H1 (cell line): Measurements from ENCODE around the gene CBLN1. TPM values are rescaled to one million over a fixed set of nuclear protein-coding genes. Genes with fewer than 3 reads are reported as not detected.

Source experiments
- CTCF ChIA-PET: fragments of 300-600 bp; sonication (Branson Sonifier 250); formaldehyde crosslinking; loops from one replicate; lab custom pipeline; 2021; ENCODE audit not compliant: partially characterized antibody; lab: Charles Lee
- POLR2A ChIA-PET: fragments of 300-600 bp; sonication (Branson Sonifier 250); formaldehyde crosslinking; loops from one replicate; lab custom pipeline; 2021; ENCODE audit warnings: inconsistent platforms; ENCODE audit not compliant: partially characterized antibody; lab: Charles Lee
- DNase-seq, 2 experiments: peaks; one replicate each; pipeline versions ENCODE4 v3.0.0 to v3.0.0-alpha.2; 2010 to 2022; ENCODE audit warnings: low spot score in 2 of 2, low read depth in 1 of 2, mixed read lengths in 1 of 2
- FAIRE-seq: peaks from 2 replicates; lab custom pipeline; 2011; peaks lifted over from hg19 to GRCh38; lab: Jason Lieb, UNC
- H2AFZ ChIP-seq: 2 replicates; pipeline ENCODE4 v1.8.1; 2012; ENCODE audit warnings: low read length, inconsistent platforms
- H2AK5ac ChIP-seq: 2 replicates; pipeline ENCODE4 v1.6.1; 2013; ENCODE audit warnings: low read depth, low read length
- H2BK120ac ChIP-seq: replicated peaks from 2 replicates; pipeline ENCODE3; 2013; ENCODE audit warnings: low read depth, low read length, inconsistent platforms
- H2BK12ac ChIP-seq: 2 replicates; pipeline ENCODE4 v1.6.1; 2013; ENCODE audit warnings: low read depth, low read length
- H2BK15ac ChIP-seq: 2 replicates; pipeline ENCODE4 v1.6.1; 2013; ENCODE audit warnings: low read length
- H2BK20ac ChIP-seq: 2 replicates; pipeline ENCODE4 v1.6.1; 2013; ENCODE audit warnings: low read length
- H2BK5ac ChIP-seq: 2 replicates; pipeline ENCODE4 v1.6.1; 2013; ENCODE audit warnings: low read depth, low read length
- H3K14ac ChIP-seq: 2 replicates; pipeline ENCODE4 v1.6.1; 2013; ENCODE audit warnings: inconsistent platforms; ENCODE audit not compliant: insufficient read length
- H3K18ac ChIP-seq: 2 replicates; pipeline ENCODE4 v1.6.1; 2013; ENCODE audit warnings: low read length; ENCODE audit errors: extremely low read depth
- H3K23ac ChIP-seq: 2 replicates; pipeline ENCODE4 v1.6.1; 2013; ENCODE audit warnings: inconsistent platforms; ENCODE audit not compliant: insufficient read length
- H3K23me2 ChIP-seq: 2 replicates; pipeline ENCODE4 v1.6.1; 2013; ENCODE audit warnings: low read depth, low read length
- H3K27ac ChIP-seq: 2 replicates; pipeline ENCODE4 v1.6.1; 2011; ENCODE audit warnings: low read depth, low read length, inconsistent platforms
- H3K27me3 ChIP-seq, 4 experiments: replicated peaks in 1 of 4; 1 replicate in 1 of 4; 2 replicates in 3 of 4; pipeline versions ENCODE4 v1.6.1 to v1.8.1; 2011 to 2013; ENCODE audit warnings: low read length in 3 of 4, mild to moderate bottlenecking in 3 of 4, inconsistent platforms in 2 of 4, mixed read lengths in 2 of 4, moderate library complexity in 1 of 4; ENCODE audit not compliant: control insufficient read depth in 3 of 4, insufficient read depth in 3 of 4; ENCODE audit errors: extremely low read depth in 1 of 4
- H3K36me3 ChIP-seq, 4 experiments: 2 replicates each; pipeline versions ENCODE4 v1.6.1 to v1.8.1; 2011 to 2013; ENCODE audit warnings: mild to moderate bottlenecking in 4 of 4, low read length in 3 of 4, moderate library complexity in 2 of 4, control low read depth in 1 of 4, inconsistent platforms in 1 of 4; ENCODE audit not compliant: insufficient read depth in 4 of 4, control insufficient read depth in 2 of 4
- H3K4ac ChIP-seq: replicated peaks from 2 replicates; pipeline ENCODE3; 2013; ENCODE audit warnings: low read length, low read depth, mixed read lengths, inconsistent platforms; ENCODE audit not compliant: insufficient read length
- H3K4me1 ChIP-seq, 4 experiments: replicated peaks in 1 of 4; 1 replicate in 1 of 4; 2 replicates in 3 of 4; pipeline versions ENCODE4 v1.6.1 to v1.8.1; 2011 to 2013; ENCODE audit warnings: low read length in 3 of 4, inconsistent platforms in 2 of 4, mixed read lengths in 1 of 4; ENCODE audit not compliant: insufficient read depth in 4 of 4, control insufficient read depth in 3 of 4
- H3K4me2 ChIP-seq, 2 experiments: 2 replicates each; pipeline versions ENCODE4 v1.6.1 to v1.8.1; 2011 to 2013; ENCODE audit warnings: low read depth in 2 of 2, low read length in 2 of 2, control low read depth in 1 of 2, inconsistent platforms in 1 of 2, mild to moderate bottlenecking in 1 of 2; ENCODE audit not compliant: insufficient read depth in 1 of 2
- H3K4me3 ChIP-seq, 4 experiments: fragments of 200-600, 300-600 bp in 1 of 4; sonication (generic), shearing (Covaris generic), sonication (Bioruptor Twin) in 1 of 4; 2 replicates each; pipeline versions ENCODE4 v1.5.1 to v1.8.1; 2011 to 2016; ENCODE audit warnings: low read length in 4 of 4, low read depth in 3 of 4, control low read depth in 2 of 4, inconsistent platforms in 2 of 4, mild to moderate bottlenecking in 2 of 4, mixed read lengths in 1 of 4, moderate library complexity in 1 of 4; ENCODE audit not compliant: insufficient read depth in 2 of 4; ENCODE audit errors: extremely low read depth in 1 of 4
- H3K56ac ChIP-seq: replicated peaks from 2 replicates; pipeline ENCODE3; 2013; ENCODE audit warnings: low read depth, mild to moderate bottlenecking, mixed read lengths, low read length, inconsistent platforms; ENCODE audit not compliant: insufficient read length
- H3K79me1 ChIP-seq: 2 replicates; pipeline ENCODE4 v1.6.1; 2013; ENCODE audit warnings: low read depth, low read length, control low read depth
- H3K79me2 ChIP-seq, 2 experiments: 2 replicates each; pipeline versions ENCODE4 v1.6.1 to v1.8.1; 2012 to 2013; ENCODE audit warnings: low read length in 2 of 2, mild to moderate bottlenecking in 2 of 2, inconsistent platforms in 1 of 2; ENCODE audit not compliant: insufficient read depth in 2 of 2, control insufficient read depth in 1 of 2
- H3K9ac ChIP-seq, 4 experiments: replicated peaks in 1 of 4; 1 replicate in 1 of 4; 2 replicates in 3 of 4; pipeline versions ENCODE4 v1.6.1 to v1.8.1; 2011 to 2013; ENCODE audit warnings: low read depth in 3 of 4, low read length in 3 of 4, control low read depth in 2 of 4, mild to moderate bottlenecking in 2 of 4, moderate library complexity in 2 of 4, inconsistent platforms in 1 of 4; ENCODE audit errors: extremely low read depth in 1 of 4
- H3K9me3 ChIP-seq, 2 experiments: 2 replicates each; pipeline versions ENCODE4 v1.6.1 to v1.8.1; 2012 to 2013; ENCODE audit warnings: mild to moderate bottlenecking in 2 of 2, moderate library complexity in 2 of 2, control low read depth in 1 of 2, inconsistent platforms in 1 of 2, low read depth in 1 of 2, low read length in 1 of 2, mixed read lengths in 1 of 2; ENCODE audit not compliant: insufficient read depth in 2 of 2
- H4K20me1 ChIP-seq, 2 experiments: replicated peaks in 1 of 2; 2 replicates each; pipeline versions ENCODE3 to v1.8.1; 2011 to 2013; ENCODE audit warnings: inconsistent platforms in 2 of 2, low read length in 2 of 2, mild to moderate bottlenecking in 1 of 2; ENCODE audit not compliant: insufficient read depth in 2 of 2, control insufficient read depth in 1 of 2
- H4K5ac ChIP-seq: 2 replicates; pipeline ENCODE4 v1.6.1; 2013; ENCODE audit warnings: low read length, low read depth, mixed read lengths, inconsistent platforms; ENCODE audit not compliant: insufficient read length
- H4K8ac ChIP-seq: 2 replicates; pipeline ENCODE4 v1.8.0; 2013; ENCODE audit warnings: mild to moderate bottlenecking, moderate library complexity, low read length, inconsistent platforms; ENCODE audit not compliant: insufficient read depth; ENCODE audit errors: extremely low read depth
- H4K91ac ChIP-seq: replicated peaks from 2 replicates; pipeline ENCODE3; 2013; ENCODE audit warnings: low read length, mixed read lengths, inconsistent platforms; ENCODE audit not compliant: insufficient read length
- GTF2F1 ChIP-seq: IDR thresholded peaks from 2 replicates; pipeline ENCODE4 v1.6.1; 2012; ENCODE audit warnings: low read depth, low read length, improper control_type of control experiment, borderline replicate concordance
- RAD21 ChIP-seq, 2 experiments: IDR thresholded peaks in 1 of 2; conservative IDR thresholded peaks in 1 of 2; 2 replicates each; pipeline ENCODE4 v1.6.1; 2011; ENCODE audit warnings: low read depth in 2 of 2, low read length in 2 of 2, improper control_type of control experiment in 1 of 2, inconsistent platforms in 1 of 2, mild to moderate bottlenecking in 1 of 2, moderate library complexity in 1 of 2
- SIN3A ChIP-seq, 2 experiments: IDR thresholded peaks in 1 of 2; conservative IDR thresholded peaks in 1 of 2; 2 replicates each; pipeline ENCODE4 v1.6.1; 2011 to 2012; ENCODE audit warnings: low read length in 2 of 2, improper control_type of control experiment in 1 of 2, low read depth in 1 of 2, mild to moderate bottlenecking in 1 of 2
- SIX5 ChIP-seq: IDR thresholded peaks from 2 replicates; pipeline ENCODE4 v1.6.1; 2011; ENCODE audit warnings: mild to moderate bottlenecking, low read depth, low read length
- WGBS, 2 experiments: shearing (Covaris generic) in 1 of 2; methylation state at CpG; one replicate each; pipeline versions ENCODE4 v1.1.6 to v1.1.7; 2013 to 2015; ENCODE audit warnings: low lambda C conversion rate in 2 of 2, mixed read lengths in 2 of 2, inconsistent platforms in 1 of 2, low coverage in 1 of 2, missing lambda C conversion rate in 1 of 2; ENCODE audit not compliant: insufficient replicate concordance in 2 of 2, insufficient coverage in 1 of 2, insufficient read length in 1 of 2; ENCODE audit errors: extremely low coverage in 1 of 2, missing lambda C conversion rate in 1 of 2; 5-methylcytosine and 5-hydroxymethylcytosine counted together
- polyA plus RNA-seq, 7 experiments: library from polyadenylated mRNA; depleted of rRNA in 3 of 7; stranded (reverse) in 5 of 7; unstranded in 2 of 7; fragments of >200 nt in 5 of 7; fragments of 200-250 nt in 2 of 7; gene quantifications; 1 replicate in 5 of 7; 2 replicates in 1 of 7; 4 replicates in 1 of 7; pipeline versions ENCODE4 v1.2.1 to v1.2.3, GENCODE V29; 2011 to 2013; ENCODE audit warnings: missing spikeins in 2 of 7, mixed read lengths in 2 of 7
- total RNA-seq: library from RNA; stranded (reverse); fragmentation: NEBNext Ultra II Directional; extraction: Animal tissue kit (Norgen Biotek cat#: 25700); gene quantifications from 2 replicates; pipeline ENCODE4 v1.2.1, GENCODE V29; 2021
- TF ChIP-seq, protein P1 (sequence below): IDR thresholded peaks from 2 replicates; pipeline ENCODE4 v1.6.1; 2012; ENCODE audit warnings: inconsistent platforms
- TF ChIP-seq, protein P2 (sequence below), 3 experiments: IDR thresholded peaks; 1 replicate in 2 of 3; 2 replicates in 1 of 3; pipeline versions ENCODE4 v1.5.1 to v1.6.1; 2011; ENCODE audit warnings: low read length in 3 of 3, mild to moderate bottlenecking in 3 of 3, inconsistent platforms in 2 of 3, low read depth in 1 of 3, moderate library complexity in 1 of 3; ENCODE audit not compliant: insufficient read depth in 1 of 3; ENCODE audit errors: control extremely low read depth in 1 of 3

Gene CBLN1
- total and polyA plus RNA-seq, 2 of the 8 experiments (the other 6 are each of a cell fraction or from before 2014, with no cell fraction given), result 0.97 to 7.1 TPM

DNA sequence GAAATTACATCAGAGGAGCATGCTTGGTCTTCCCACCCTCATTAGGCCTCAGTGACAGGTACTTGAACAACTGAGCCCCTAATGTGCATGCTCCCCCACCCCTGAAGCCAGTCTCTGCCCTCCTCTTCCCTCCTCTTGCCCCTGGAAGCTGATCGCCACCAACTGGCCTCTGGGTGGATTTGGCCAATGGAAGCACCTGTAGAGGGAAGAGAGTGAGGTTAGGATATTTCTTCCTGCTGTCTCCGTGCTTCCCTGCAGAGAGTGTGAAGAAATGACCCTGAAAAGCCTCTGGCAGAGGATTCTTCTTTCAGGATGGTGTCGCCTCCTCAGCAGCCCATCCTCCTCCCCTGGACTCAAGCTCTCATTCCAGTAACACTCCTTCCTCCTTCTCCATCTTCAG is 5.9 kb upstream of the CBLN1 start:
- H3K23me2 ChIP-seq, result peaks cover 8% of the 10 kb centered on the region
- FAIRE-seq, result no peak
- H4K5ac ChIP-seq, result no peak overlapping the region
- H3K79me2 ChIP-seq, result no peaks in the 10 kb centered on the region
- no peak overlapping the region for H3K56ac ChIP-seq
- CTCF ChIA-PET, result interaction anchor here (1.0 to 5.3 kb wide), 4 partner anchors 9 to 446 kb away, joined by 3 to 22 read pairs (median 3); no protein-coding TSS in a partner anchor
- no peak overlapping the region for H3K4ac ChIP-seq
- H3K4me2 ChIP-seq, result no peak overlapping the region
- no peaks in the 10 kb centered on the region for H3K9me3 ChIP-seq
- no peak overlapping the region for H3K27ac ChIP-seq
- peaks cover 16 to 31% (median 27%) of the 10 kb centered on the region in 4 experiments for H3K27me3 ChIP-seq
- no peak overlapping the region for H2AK5ac ChIP-seq
- POLR2A ChIA-PET, result no interaction called here
- no peak overlapping the region for H3K9ac ChIP-seq
- no peak overlapping the region for H2BK15ac ChIP-seq
- H2AFZ ChIP-seq, result no peak overlapping the region
- H4K20me1 ChIP-seq, result peaks cover 5 to 6% of the 10 kb centered on the region in 2 experiments
- no peaks in the 10 kb centered on the region for H3K36me3 ChIP-seq
- H3K4me1 ChIP-seq, result peaks cover 0 to 14% (median 6%) of the 10 kb centered on the region in 4 experiments; a peak in 4 of 7 replicates
- no peak overlapping the region for H3K18ac ChIP-seq
- TF ChIP-seq SIN3A (conservative IDR thresholded peaks at IDR 0.05 in 1 of 2, IDR thresholded peaks at IDR 0.05 in 1 of 2; ENCODE audit: low read depth in 1 of 2, low read length in 2 of 2) (no peak), RAD21 (IDR thresholded peaks at IDR 0.05 in 1 of 2, conservative IDR thresholded peaks at IDR 0.05 in 1 of 2; ENCODE audit: low read depth in 2 of 2, low read length in 2 of 2) (peak; percentile 48 to 64), SIX5 (no peak), GTF2F1 (no peak)
- TF ChIP-seq, protein P1, sequence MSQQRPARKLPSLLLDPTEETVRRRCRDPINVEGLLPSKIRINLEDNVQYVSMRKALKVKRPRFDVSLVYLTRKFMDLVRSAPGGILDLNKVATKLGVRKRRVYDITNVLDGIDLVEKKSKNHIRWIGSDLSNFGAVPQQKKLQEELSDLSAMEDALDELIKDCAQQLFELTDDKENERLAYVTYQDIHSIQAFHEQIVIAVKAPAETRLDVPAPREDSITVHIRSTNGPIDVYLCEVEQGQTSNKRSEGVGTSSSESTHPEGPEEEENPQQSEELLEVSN, result 0 out of 2 replicates have a peak, but pooled peaks have one; percentile 13
- TF ChIP-seq, protein P2, sequence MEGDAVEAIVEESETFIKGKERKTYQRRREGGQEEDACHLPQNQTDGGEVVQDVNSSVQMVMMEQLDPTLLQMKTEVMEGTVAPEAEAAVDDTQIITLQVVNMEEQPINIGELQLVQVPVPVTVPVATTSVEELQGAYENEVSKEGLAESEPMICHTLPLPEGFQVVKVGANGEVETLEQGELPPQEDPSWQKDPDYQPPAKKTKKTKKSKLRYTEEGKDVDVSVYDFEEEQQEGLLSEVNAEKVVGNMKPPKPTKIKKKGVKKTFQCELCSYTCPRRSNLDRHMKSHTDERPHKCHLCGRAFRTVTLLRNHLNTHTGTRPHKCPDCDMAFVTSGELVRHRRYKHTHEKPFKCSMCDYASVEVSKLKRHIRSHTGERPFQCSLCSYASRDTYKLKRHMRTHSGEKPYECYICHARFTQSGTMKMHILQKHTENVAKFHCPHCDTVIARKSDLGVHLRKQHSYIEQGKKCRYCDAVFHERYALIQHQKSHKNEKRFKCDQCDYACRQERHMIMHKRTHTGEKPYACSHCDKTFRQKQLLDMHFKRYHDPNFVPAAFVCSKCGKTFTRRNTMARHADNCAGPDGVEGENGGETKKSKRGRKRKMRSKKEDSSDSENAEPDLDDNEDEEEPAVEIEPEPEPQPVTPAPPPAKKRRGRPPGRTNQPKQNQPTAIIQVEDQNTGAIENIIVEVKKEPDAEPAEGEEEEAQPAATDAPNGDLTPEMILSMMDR (IDR thresholded peaks at IDR 0.05; ENCODE audit: control extremely low read depth in 1 of 3, insufficient read depth in 1 of 3, low read depth in 1 of 3, low read length in 3 of 3), result peak; percentile 36 to 47 (median 43); a peak in 3 of 4 replicates
- no peak overlapping the region for H2BK5ac ChIP-seq
- H3K79me1 ChIP-seq, result no peaks in the 10 kb centered on the region
- H3K23ac ChIP-seq, result no peak overlapping the region
- no peak overlapping the region for H2BK120ac ChIP-seq
- H3K14ac ChIP-seq, result no peak overlapping the region
- DNase-seq, result no peak
- H4K91ac ChIP-seq, result no peak overlapping the region
- no peak overlapping the region; a peak in 1 of 8 replicates for H3K4me3 ChIP-seq
- 15% methylated on average over 3 of the region's 3 CpGs; no CpG with 5 or more reads in 1 of the 2 experiments for WGBS, 2 experiments
- H4K8ac ChIP-seq, result no peak overlapping the region
- H2BK12ac ChIP-seq, result no peak overlapping the region
- H2BK20ac ChIP-seq, result no peak overlapping the region
